ENCODE results near the gene SDC3.

DNA sequence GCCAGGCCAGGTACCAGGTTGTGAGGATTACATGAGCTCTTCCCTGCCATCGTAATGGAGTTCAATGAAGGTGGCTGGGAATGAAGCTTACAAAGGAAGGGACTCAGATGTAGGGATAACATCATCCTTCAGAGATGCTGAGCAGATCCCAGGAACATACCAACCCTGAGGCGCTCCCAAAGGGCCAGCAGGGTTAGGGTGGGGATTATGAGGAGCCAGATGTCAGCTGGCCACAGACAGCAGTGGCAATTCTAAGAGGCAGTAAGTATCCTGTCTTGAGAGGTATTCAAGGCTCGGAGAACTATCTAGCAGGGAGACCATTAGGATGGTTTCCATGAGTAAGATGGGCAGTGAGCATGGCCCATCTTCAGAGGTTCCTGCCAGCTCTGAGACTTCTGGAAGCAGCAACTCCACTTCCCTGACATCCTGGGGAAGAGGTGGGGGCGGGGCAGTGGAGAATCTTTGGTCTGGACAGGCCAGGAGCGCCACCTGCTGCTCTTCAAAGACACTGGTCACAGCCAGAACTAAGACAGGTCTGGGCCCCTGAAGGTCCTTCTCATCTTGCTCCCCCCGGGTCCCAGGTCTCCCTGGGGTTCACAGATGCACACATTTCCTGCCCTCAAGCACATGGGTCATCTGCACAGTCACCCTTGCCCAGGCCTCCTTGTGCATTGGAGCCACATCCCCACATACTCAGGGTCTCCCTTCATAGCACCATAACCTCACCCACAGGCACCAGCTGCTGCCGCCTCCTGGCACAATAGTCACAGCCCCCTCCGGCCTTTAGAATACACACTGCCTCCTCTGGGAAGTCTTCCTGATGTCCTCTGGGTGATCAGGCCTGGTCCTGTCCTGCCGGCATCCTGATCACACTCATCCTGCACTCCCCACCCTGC lies 2.7 kb upstream of the SDC3 start:
- TF ChIP-seq CTCF (IDR thresholded peaks at IDR 0.05; ENCODE audit: low read depth, low read length) (peak; percentile 80), EZH2phosphoT487 (IDR thresholded peaks at IDR 0.05; ENCODE audit: low read depth) (no peak)

All from OCI-LY3 (cell line).